ENCODE data around the gene CALD1.

Gene CALD1

GRCh38 chr7:134737566-134738345, 41.7 kb upstream of the CALD1 start:
- H2AFZ ChIP-seq (ENCODE audit: low read length) = no peak overlapping the region
- TF ChIP-seq CTCF (conservative IDR thresholded peaks at IDR 0.05; ENCODE audit: low read length) (no peak), EZH2phosphoT487 (IDR thresholded peaks at IDR 0.05; ENCODE audit: borderline replicate concordance) (no peak)

GRCh38 chr7:134739362-134739761, 40.1 kb upstream of the CALD1 start:
- H3K9me2 ChIP-seq (replicated peaks; ENCODE audit: low read depth, low read length) = no peaks in the 10 kb centered on the region
- H3K4me3 ChIP-seq (ENCODE audit: low read length, poor library complexity, severe bottlenecking) = no peak overlapping the region
- H3K4me2 ChIP-seq (ENCODE audit: low read depth, low read length, poor library complexity, severe bottlenecking) = no peak overlapping the region
- no peaks in the 10 kb centered on the region for H3F3A ChIP-seq (ENCODE audit: low read depth)
- no peaks in the 10 kb centered on the region for H3K36me3 ChIP-seq (ENCODE audit: insufficient read depth, low read length)
- no peaks in the 10 kb centered on the region for H3K4me1 ChIP-seq (ENCODE audit: insufficient read depth, low read length, poor library complexity, severe bottlenecking)
- no peaks in the 10 kb centered on the region for H4K20me1 ChIP-seq (ENCODE audit: insufficient read depth, low read length, poor library complexity, severe bottlenecking)
- no peaks in the 10 kb centered on the region for H3K9me3 ChIP-seq (ENCODE audit: insufficient read depth, low read depth, low read length)
- no peak overlapping the region for H3K9ac ChIP-seq (ENCODE audit: low read depth, low read length, poor library complexity, severe bottlenecking)
- H3K27me3 ChIP-seq (ENCODE audit: insufficient read depth, low read length, poor library complexity, severe bottlenecking) = peaks cover 4% of the 10 kb centered on the region
- no peak overlapping the region for H2AFZ ChIP-seq (ENCODE audit: low read length)
- H3K79me2 ChIP-seq (ENCODE audit: insufficient read depth, low read length) = no peaks in the 10 kb centered on the region
- TF ChIP-seq EZH2phosphoT487 (IDR thresholded peaks at IDR 0.05; ENCODE audit: borderline replicate concordance) = no peak
- TF ChIP-seq CTCF (conservative IDR thresholded peaks at IDR 0.05; ENCODE audit: low read length) = no peak

More at GRCh38 chr7:134737566-134738345, 41.7 kb upstream of the CALD1 start:
- Histone ChIP-seq H3K36me3 (ENCODE audit: insufficient read depth, low read length) (no peaks in the 10 kb centered on the region), H3K79me2 (ENCODE audit: insufficient read depth, low read length) (no peaks in the 10 kb centered on the region), H3K9me2 (replicated peaks; ENCODE audit: low read depth, low read length) (no peaks in the 10 kb centered on the region), H3K4me1 (ENCODE audit: insufficient read depth, low read length, poor library complexity, severe bottlenecking) (no peaks in the 10 kb centered on the region), H3F3A (ENCODE audit: low read depth) (no peaks in the 10 kb centered on the region), H3K4me3 (ENCODE audit: low read length, poor library complexity, severe bottlenecking) (no peak overlapping the region), H4K20me1 (ENCODE audit: insufficient read depth, low read length, poor library complexity, severe bottlenecking) (no peaks in the 10 kb centered on the region), H3K27me3 (ENCODE audit: insufficient read depth, low read length, poor library complexity, severe bottlenecking) (no peaks in the 10 kb centered on the region), H3K9me3 (ENCODE audit: insufficient read depth, low read depth, low read length) (no peaks in the 10 kb centered on the region), H3K4me2 (ENCODE audit: low read depth, low read length, poor library complexity, severe bottlenecking) (no peak overlapping the region), H3K9ac (ENCODE audit: low read depth, low read length, poor library complexity, severe bottlenecking) (no peak overlapping the region)

- TF ChIP-seq EZH2phosphoT487 (IDR thresholded peaks at IDR 0.05; ENCODE audit: borderline replicate concordance) = no peak
- TF ChIP-seq CTCF (conservative IDR thresholded peaks at IDR 0.05; ENCODE audit: low read length) = no peak
- no peaks in the 10 kb centered on the region for H3K4me1 ChIP-seq (ENCODE audit: insufficient read depth, low read length, poor library complexity, severe bottlenecking)
- no peak overlapping the region for H3K4me2 ChIP-seq (ENCODE audit: low read depth, low read length, poor library complexity, severe bottlenecking)
Measured at GRCh38 chr7:134740376-134740775, 39.1 kb upstream of the CALD1 start.

More at GRCh38 chr7:134740376-134740775, 39.1 kb upstream of the CALD1 start:
- Histone ChIP-seq H3K9me3 (ENCODE audit: insufficient read depth, low read depth, low read length) (no peaks in the 10 kb centered on the region), H3K36me3 (ENCODE audit: insufficient read depth, low read length) (no peaks in the 10 kb centered on the region), H4K20me1 (ENCODE audit: insufficient read depth, low read length, poor library complexity, severe bottlenecking) (no peaks in the 10 kb centered on the region), H3K79me2 (ENCODE audit: insufficient read depth, low read length) (no peaks in the 10 kb centered on the region), H3K27me3 (ENCODE audit: insufficient read depth, low read length, poor library complexity, severe bottlenecking) (peaks cover 4% of the 10 kb centered on the region), H3K4me3 (ENCODE audit: low read length, poor library complexity, severe bottlenecking) (no peak overlapping the region), H3K9ac (ENCODE audit: low read depth, low read length, poor library complexity, severe bottlenecking) (no peak overlapping the region), H2AFZ (ENCODE audit: low read length) (no peak overlapping the region), H3K9me2 (replicated peaks; ENCODE audit: low read depth, low read length) (no peaks in the 10 kb centered on the region), H3F3A (ENCODE audit: low read depth) (no peaks in the 10 kb centered on the region)

Measured in Loucy (cell line).